GM18502 (cell line): Measurements from ENCODE around the gene PAIP2.
"Not testable (repeated sequence)": the region's sequence is repeated elsewhere in the genome, so short reads cannot be mapped to it uniquely, and the experiment has no call there.

Source experiments
- ATAC-seq: cut with Tn5 transposase; IDR thresholded peaks from one replicate; pipeline ENCODE4 v1.9.1; 2021; ENCODE audit warnings: mild to moderate bottlenecking; ENCODE audit not compliant: unreplicated experiment, poor library complexity

The PAIP2 gene

DNA sequence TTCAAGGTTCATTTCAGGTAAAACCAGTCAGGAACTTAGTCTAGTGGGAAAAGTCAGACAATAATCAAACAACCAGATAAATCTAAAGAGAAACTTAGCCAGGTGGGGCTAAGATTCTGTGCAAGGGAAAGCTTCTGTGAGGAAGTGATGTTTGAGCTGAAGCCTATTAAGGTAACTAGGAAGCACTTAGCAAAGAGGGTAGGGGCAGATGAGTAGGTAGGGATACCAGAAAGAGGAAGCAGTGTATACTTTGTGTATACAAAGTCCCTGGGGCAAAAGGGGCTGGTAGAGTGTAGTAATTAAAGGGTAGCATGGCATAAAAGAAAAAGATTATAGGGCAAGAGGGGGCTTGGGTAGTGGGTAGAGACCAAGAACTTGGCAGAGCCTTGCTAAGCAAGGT lies 65.9 kb downstream of the PAIP2 start:
- no peak for ATAC-seq

DNA sequence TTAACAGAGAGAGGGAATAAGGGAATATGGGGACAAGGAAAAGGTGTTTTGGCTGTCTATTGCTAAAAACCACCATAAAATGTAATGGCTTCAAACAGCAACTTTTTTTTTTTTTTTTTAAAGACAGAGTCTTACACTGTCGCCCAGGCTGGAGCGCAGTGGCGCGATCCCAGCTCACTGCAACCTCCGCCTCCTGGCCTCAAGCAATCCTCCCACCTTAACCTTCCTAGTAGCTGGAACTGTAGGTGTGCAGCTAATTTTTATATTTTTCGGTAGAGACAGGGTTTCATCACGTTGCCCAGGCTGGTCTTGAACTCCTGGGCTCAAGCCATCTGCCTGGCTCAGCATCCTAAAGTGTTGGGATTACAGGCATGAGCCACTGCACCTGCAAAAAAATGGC lies 66.5 kb downstream of the PAIP2 start:
- no peak for ATAC-seq

DNA sequence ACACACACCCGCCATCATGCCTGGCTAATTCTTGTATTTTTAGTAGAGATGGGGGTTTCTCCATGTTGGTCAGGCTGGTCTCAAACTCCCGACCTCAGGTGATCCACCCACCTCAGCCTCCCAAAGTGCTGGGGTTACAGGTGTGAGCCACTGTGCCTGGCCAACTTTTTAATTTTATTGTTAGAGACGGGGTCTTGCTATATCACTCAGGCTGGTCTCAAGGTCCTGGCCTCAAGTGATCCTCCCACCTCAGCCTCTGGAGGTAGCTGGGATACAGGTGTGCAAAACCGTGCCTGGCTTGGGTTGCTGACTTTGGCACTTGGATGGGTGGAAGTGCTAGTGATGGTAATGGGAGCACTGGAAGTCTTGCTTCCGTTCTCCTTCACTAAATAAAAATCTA lies 67.5 kb downstream of the PAIP2 start:
- ATAC-seq: not testable (repeated sequence)

DNA sequence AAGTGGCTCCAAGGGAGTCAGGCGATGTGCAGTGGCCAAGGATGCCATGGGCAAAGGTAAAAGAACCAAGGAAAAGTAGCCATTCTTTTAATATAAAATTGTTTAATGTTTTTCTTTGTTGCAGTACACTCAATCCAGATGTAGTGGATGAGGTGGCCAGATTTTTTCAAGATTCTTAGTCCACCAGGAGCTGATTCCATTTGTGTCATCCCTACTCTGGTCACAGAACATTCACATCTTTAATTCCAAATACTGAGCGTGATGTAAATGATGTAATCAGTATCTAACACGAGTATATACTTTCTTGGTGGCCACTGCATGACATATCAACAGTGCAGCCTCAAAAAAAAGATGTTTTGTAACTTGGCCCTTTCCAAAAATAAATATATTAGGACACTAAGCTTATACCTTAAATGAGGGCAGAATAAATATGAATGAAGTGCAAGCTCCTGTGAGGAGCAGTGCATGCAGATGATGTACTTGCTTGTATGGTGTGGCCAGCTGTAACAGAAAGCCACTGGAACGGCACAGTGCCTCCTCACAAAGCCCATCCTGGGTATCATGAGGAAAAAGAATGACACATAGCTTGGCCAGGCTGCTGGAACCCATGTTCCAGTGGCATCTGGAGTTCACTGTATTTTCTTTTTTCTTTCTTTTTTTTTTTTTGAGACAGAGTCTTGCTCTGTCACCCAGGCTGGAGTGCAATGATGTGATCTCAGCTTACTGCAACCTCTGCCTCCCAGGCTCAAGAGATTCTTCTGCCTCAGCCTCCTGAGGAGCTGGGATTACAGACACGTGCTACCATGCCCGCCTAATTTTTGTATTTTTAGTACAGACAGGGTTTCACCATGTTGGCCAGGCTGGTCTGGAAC lies 68.7 kb downstream of the PAIP2 start:
- no peak for ATAC-seq

DNA sequence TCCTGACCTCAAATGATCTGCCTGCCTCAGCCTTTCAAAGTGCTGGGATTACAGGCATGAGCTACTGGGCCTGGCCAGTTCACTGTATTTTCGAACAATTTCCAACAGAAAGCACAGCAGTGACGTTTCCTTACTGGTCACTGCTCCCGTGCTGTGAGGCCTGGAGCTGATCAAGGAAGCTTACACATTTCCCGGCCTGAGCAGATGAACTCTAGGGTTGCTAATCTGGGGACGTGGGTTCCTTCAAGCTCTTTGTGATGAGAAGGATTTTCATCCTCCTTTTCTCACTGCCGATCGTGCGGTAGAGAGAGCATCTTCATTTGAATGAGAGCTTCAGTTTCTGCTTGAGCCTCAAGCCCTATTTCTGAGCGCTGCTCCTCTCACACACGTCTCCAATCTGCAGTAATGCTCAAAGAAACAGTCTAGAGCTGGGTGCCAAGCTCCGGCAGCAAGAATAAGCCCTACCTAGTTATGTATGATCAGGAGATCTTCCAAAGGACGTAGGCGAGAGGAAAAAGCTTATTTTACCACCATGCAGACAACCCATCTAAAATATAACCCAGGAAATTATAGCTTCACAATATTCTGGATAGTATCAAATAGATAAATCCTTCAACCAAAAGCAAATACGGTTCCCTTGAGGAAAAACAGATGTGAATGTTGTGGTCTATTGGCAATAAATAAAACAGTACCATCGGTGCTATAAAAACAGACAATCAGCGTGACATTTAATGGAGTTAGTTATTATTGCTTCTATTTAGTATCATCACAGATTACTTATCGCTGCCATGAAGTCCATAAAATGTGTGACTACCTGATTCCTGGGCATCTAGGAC lies 69.6 kb downstream of the PAIP2 start:
- ATAC-seq: no peak

DNA sequence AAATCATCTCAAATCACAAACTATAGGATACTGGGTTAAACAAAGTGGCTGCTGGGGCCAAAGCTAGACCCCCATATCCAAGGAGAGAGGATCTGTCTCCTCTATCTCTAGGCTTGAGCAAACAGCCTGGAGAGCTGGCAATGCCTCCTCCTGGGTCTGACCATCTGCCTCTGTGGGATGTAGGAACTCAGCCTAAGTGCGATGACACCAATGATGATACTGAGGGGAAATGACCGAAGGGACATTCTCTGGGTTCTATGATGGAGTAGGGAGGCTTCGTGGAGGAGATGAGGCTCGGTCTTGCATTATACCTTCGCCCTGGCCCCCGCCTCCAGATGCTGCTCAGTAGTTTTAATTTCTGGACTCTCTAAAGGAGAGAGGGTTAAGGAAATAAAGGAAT lies 71.5 kb downstream of the PAIP2 start:
- no peak for ATAC-seq

DNA sequence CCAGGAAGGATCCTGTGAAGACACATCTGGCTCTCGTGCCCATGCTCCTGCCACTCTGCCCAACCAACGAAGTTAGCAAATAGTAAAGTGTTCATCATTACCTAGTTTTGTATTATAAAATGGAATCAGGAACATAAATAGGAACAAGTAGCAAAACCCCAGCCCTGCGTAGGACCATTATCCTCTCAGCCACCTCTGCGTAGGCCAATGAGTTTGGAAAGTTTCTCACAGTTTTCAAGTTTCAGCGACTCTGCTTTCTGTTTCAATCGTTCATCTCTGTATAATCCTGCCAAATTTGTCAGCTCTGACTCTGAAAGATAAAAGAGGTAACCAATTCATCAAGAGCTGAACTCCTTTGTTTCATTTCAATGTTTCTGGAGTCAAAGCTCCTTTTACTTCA lies 72.3 kb downstream of the PAIP2 start:
- ATAC-seq: no peak

DNA sequence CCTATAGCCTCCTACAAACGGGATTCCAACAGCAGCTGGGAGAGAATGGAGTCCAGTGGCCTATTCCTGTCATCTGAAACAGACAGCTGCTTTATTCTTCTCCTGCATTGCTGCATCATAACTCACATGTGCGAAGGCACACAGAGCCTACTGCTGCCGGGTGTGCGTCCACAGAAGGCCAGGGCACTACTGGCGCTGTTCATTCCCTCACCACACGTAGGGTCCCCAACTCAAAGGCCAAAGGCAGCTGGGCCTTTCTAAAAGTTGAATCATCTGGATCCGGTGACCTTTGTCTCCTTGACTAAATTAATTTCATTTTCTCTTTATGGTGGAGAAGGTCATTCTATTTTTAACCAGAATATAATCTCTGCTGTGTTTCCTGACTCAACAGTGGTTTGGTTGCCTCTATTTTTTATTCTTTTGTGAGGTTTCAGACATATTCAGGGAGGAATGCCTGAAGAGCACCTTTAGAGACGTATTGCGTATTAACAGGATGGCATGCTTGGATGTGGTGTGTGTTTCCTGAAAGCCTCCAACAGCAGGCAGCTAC lies 73.0 kb downstream of the PAIP2 start:
- no peak for ATAC-seq

DNA sequence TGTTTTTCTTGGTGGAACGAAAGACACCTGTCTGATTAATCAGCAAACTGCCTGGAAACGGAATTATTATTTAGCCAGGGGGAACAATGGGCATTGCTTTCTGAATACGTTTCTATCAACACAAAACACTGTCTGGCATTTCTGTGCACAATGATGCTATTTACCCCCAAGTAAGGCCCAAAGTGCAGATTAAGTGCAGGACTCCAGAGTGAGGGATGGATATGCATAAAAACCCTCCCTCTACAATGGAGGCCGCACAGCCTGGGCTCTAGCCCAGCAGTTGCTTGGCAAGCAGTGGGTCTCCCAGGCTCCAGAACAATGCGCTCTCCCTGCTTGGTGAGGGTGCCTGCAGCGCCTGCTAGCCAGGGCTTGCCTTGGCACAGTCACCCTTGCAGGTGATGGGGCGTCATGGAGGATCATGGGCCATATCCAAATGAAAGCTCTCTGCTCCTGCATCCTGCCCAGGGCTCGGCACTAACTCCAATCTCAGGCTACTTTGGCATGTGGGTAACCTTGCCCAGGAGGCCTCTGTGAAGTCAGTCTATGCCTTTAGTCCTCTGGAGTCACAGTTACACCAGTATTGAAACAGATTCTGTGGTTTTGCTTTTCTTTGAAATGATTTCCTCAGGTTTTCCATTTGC lies 73.7 kb downstream of the PAIP2 start:
- no peak for ATAC-seq

DNA sequence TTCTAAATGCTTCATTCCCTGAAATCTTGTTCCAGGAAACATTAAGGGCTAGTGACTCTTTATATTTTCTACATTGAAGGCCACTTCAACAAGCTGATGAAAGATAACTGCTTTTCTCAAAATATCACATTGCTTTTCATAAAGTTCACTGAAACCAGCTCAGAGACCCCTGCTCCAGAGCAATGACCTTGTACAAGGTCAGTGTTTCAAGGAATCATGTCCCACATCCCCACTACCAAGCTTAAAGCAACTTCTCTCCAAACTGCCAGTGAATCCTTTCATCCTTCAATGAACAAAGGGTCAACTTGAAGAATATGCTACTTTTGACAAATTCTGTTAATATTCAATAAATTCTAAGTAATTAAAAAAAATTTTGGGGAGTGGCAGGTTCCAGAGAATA lies 74.2 kb downstream of the PAIP2 start:
- ATAC-seq: no peak

DNA sequence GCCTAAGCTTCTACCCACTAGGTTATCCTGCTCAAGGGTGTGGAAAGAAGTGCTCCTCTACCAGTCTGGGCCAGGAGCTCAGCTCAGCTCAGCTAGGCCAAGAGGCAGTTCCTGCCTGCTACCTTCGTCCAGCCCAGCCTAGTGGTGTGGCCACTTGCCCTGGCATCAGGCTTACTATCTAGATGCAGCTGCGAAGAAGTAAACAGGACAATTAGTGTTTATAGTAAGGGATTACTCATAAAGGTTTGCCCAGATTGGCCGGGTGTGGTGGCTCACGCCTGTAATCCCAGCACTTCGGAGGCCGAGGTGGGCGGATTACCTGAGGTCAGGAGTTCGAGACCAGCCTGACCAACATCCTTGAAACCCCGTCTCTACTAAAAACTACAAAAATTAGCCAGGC lies 75.0 kb downstream of the PAIP2 start:
- ATAC-seq: no peak

DNA sequence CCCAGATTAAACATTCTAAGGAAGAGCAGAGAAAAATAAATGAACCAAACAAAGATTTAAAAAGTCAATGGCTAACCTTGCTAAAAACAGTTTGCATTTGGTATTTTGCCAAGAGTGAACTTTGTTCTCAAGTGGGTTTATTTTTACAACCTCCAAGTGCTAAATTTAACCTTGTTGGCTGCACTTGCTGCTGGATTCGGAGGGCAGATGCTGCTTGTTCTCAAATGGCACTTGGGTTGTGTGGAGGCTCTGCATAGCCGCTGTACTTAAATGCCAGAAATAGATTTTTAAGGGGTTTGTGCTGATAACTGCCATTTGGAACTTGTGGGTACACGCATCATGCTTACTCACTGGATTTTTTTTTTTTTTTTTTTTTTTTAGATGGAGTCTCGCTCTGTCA lies 75.6 kb downstream of the PAIP2 start:
- ATAC-seq: no peak

DNA sequence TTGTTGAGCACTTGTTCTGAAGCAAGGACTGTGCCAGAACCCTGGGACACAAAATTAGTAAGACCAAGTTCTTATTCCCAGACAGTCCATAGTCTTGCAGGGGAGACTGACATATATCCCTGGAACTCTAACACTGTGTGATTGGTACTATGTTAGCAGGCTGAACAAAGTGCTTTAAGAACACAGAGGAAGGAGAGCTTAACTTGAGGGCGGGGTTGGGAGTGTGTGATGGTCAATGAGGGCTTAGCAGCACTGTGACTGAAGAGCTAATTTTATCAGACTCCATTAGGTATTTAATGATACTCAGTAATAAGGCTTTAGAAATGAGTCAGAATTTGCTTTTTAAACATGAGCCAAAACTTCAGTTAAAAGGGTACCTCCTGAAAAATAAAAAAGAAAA lies 77.1 kb downstream of the PAIP2 start:
- ATAC-seq: no peak
